OCI-LY3 (cell line): Measurements from ENCODE around the gene SMG1.

Experiments
- H2AFZ ChIP-seq: fragments of 200-600, 300-600 bp; shearing (Covaris generic); 2 replicates; pipeline ENCODE4 v1.6.0; 2014; ENCODE audit warnings: antibody characterized with exemption, low read depth, low read length
- H3K27ac ChIP-seq: fragments of 200-600, 300-600 bp; sonication (generic); 2 replicates; pipeline ENCODE4 v1.5.1; 2014; ENCODE audit warnings: mild to moderate bottlenecking, low read length, moderate library complexity, mixed read lengths
- H3K27me3 ChIP-seq: fragments of 200-600, 300-600 bp; sonication (generic); 2 replicates; pipeline ENCODE4 v1.6.1; 2014; ENCODE audit warnings: low read depth, low read length, mixed read lengths
- H3K36me3 ChIP-seq: fragments of 200-600, 300-600 bp; sonication (generic); replicated peaks from 2 replicates; pipeline ENCODE3; 2014; ENCODE audit warnings: low read depth, low read length, mixed read lengths
- H3K4me1 ChIP-seq: fragments of 300-600, 200-600 bp; sonication (generic); 2 replicates; pipeline ENCODE4 v1.6.1; 2014; ENCODE audit warnings: low read length, mixed read lengths
- H3K4me2 ChIP-seq: fragments of 200-600, 300-600 bp; sonication (generic); 2 replicates; pipeline ENCODE4 v1.6.1; 2014; ENCODE audit warnings: low read length, mixed read lengths
- H3K4me3 ChIP-seq: fragments of 300-600, 200-600 bp; sonication (generic); 2 replicates; pipeline ENCODE4 v1.5.1; 2014; ENCODE audit warnings: antibody characterized with exemption, mild to moderate bottlenecking, low read length, moderate library complexity
- H3K79me2 ChIP-seq: fragments of 300-600, 200-600 bp; shearing (Covaris generic); 2 replicates; pipeline ENCODE4 v1.6.1; 2014; ENCODE audit warnings: mild to moderate bottlenecking, low read length, mixed read lengths
- H3K9ac ChIP-seq: fragments of 300-600, 200-600 bp; shearing (Covaris generic); 2 replicates; pipeline ENCODE4 v1.6.0; 2014; ENCODE audit warnings: mild to moderate bottlenecking, low read length, moderate library complexity
- H3K9me3 ChIP-seq: fragments of 200-600, 300-600 bp; shearing (Covaris generic); 2 replicates; pipeline ENCODE4 v1.6.1; 2014; ENCODE audit warnings: low read length, mixed read lengths; ENCODE audit not compliant: insufficient read depth
- H4K20me1 ChIP-seq: fragments of 200-600, 300-600 bp; sonication (generic); 2 replicates; pipeline ENCODE4 v1.6.1; 2016; ENCODE audit warnings: low read length, mixed read lengths; ENCODE audit not compliant: insufficient read depth
- EZH2phosphoT487 ChIP-seq: fragments of 200-600 bp; shearing (Covaris generic); IDR thresholded peaks from 2 replicates; pipeline ENCODE4 v1.6.1; 2018; ENCODE audit warnings: antibody characterized with exemption, mixed run types, low read depth
- TF ChIP-seq, protein P1 (sequence below): fragments of 200-600, 300-600 bp; sonication (generic); IDR thresholded peaks from 2 replicates; pipeline ENCODE4 v1.5.1; 2014; ENCODE audit warnings: antibody characterized with exemption, low read length, low read depth

SMG1 gene

DNA sequence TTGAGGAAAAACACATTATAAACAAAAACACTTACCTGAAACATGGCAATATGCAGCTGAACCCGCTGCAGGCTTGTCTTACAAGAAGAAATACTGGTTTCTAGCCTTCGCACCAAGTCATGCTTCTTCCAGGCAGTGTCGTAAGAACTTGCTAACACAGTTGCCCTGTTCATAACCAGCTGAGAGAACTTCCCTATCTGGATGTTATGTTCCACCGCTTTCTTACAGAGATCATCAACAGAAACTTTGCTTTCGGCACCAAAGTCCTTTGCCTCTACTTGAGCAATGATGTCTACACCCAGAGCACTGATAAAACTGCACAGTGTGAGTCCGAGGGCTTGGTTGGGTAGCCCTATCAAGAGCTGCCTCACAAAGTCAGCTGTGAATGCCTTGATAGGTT is 97.0 kb downstream of the SMG1 start:
- no peak overlapping the region for H3K4me2 ChIP-seq
- no peaks in the 10 kb centered on the region for H3K4me1 ChIP-seq
- H3K27me3 ChIP-seq = no peaks in the 10 kb centered on the region
- TF ChIP-seq EZH2phosphoT487 = no peak
- TF ChIP-seq, protein P1, sequence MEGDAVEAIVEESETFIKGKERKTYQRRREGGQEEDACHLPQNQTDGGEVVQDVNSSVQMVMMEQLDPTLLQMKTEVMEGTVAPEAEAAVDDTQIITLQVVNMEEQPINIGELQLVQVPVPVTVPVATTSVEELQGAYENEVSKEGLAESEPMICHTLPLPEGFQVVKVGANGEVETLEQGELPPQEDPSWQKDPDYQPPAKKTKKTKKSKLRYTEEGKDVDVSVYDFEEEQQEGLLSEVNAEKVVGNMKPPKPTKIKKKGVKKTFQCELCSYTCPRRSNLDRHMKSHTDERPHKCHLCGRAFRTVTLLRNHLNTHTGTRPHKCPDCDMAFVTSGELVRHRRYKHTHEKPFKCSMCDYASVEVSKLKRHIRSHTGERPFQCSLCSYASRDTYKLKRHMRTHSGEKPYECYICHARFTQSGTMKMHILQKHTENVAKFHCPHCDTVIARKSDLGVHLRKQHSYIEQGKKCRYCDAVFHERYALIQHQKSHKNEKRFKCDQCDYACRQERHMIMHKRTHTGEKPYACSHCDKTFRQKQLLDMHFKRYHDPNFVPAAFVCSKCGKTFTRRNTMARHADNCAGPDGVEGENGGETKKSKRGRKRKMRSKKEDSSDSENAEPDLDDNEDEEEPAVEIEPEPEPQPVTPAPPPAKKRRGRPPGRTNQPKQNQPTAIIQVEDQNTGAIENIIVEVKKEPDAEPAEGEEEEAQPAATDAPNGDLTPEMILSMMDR = no peak
- H4K20me1 ChIP-seq = no peaks in the 10 kb centered on the region
- no peak overlapping the region for H3K4me3 ChIP-seq
- H3K36me3 ChIP-seq = peaks cover 54% of the 10 kb centered on the region
- H2AFZ ChIP-seq = no peak overlapping the region
- H3K9ac ChIP-seq = no peak overlapping the region
- no peaks in the 10 kb centered on the region for H3K79me2 ChIP-seq
- H3K27ac ChIP-seq = no peak overlapping the region
- no peaks in the 10 kb centered on the region for H3K9me3 ChIP-seq

DNA sequence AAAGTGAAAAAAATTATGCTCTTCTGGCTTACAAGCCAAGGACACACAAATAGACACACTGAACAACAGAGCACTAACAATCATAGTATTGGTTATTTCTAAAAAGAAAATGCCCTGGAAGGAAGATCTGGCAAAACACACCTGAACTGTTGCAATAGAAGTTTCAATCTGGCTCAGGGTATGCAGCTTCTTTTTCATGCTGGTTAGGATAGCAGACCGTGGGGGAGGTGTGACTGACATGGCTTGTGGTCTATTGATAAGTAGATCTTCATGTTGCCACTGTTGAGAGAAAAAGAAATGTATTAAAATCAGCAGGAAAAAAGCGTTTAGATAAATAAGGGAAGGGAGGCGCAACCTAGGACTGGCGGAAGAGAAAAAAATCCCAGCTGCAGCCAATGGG is 98.3 kb downstream of the SMG1 start:
- no peak overlapping the region for H3K4me2 ChIP-seq
- TF ChIP-seq EZH2phosphoT487 = no peak
- TF ChIP-seq, protein P1 = no peak
- H3K4me1 ChIP-seq = no peaks in the 10 kb centered on the region
- H2AFZ ChIP-seq = no peak overlapping the region
- no peak overlapping the region for H3K4me3 ChIP-seq
- no peaks in the 10 kb centered on the region for H4K20me1 ChIP-seq
- H3K9me3 ChIP-seq = no peaks in the 10 kb centered on the region
- peaks cover 44% of the 10 kb centered on the region for H3K36me3 ChIP-seq
- no peak overlapping the region for H3K27ac ChIP-seq
- no peaks in the 10 kb centered on the region for H3K27me3 ChIP-seq
- H3K79me2 ChIP-seq = no peaks in the 10 kb centered on the region
- no peak overlapping the region for H3K9ac ChIP-seq

DNA sequence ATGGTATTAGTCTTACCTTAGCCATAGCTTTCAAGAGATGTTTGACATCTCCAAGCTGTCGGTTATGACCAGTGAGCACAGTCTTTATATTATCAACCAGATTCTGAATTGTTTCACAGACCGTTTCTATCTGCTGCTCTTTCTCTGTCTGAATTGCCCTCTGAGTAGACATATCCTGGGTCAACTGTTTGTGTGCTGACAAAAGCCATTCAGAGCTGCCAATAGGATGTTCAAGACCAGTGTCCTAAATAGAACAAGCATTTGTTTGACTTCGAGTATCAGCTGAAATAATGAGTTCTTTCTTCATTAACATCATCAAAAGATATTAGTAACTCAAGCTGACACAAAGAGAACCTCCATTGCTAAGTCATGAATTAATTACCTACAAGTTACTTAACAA is 109.9 kb downstream of the SMG1 start:
- H3K36me3 ChIP-seq = peaks cover 47% of the 10 kb centered on the region
- no peaks in the 10 kb centered on the region for H3K79me2 ChIP-seq
- H3K4me2 ChIP-seq = no peak overlapping the region
- no peaks in the 10 kb centered on the region for H4K20me1 ChIP-seq
- no peaks in the 10 kb centered on the region for H3K27me3 ChIP-seq
- no peaks in the 10 kb centered on the region for H3K9me3 ChIP-seq
- no peak overlapping the region for H3K4me3 ChIP-seq
- TF ChIP-seq EZH2phosphoT487 = no peak
- TF ChIP-seq, protein P1 = no peak
- H3K27ac ChIP-seq = no peak overlapping the region
- peaks cover 13% of the 10 kb centered on the region for H3K4me1 ChIP-seq
- H2AFZ ChIP-seq = no peak overlapping the region
- H3K9ac ChIP-seq = no peak overlapping the region

DNA sequence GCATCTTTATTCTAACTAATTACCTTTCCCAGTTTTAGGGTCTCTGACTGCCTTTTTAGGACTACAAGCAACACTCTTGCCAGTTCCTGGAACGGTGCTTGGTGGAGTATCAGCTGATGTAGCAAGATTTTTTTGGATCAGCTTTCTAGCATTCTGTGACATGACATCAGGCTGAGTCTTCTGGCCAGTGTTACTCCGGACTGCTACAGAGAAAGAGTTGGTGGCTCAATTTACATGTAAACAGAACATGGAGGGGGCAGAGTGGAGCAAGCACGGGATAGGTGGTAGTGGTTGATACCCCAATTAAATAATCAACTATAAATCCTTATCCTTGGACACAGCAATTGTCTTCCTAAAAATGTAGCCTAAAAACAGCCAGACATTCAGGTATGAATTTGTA is 114.3 kb downstream of the SMG1 start:
- H4K20me1 ChIP-seq = no peaks in the 10 kb centered on the region
- H3K27ac ChIP-seq = no peak overlapping the region
- no peak overlapping the region for H3K4me2 ChIP-seq
- no peaks in the 10 kb centered on the region for H3K27me3 ChIP-seq
- TF ChIP-seq EZH2phosphoT487 = no peak
- TF ChIP-seq, protein P1 = no peak
- no peak overlapping the region for H3K9ac ChIP-seq
- H3K79me2 ChIP-seq = peaks cover 5% of the 10 kb centered on the region; the same call in 1 of the 2 replicates
- H3K4me3 ChIP-seq = no peak overlapping the region
- H3K9me3 ChIP-seq = no peaks in the 10 kb centered on the region
- H3K36me3 ChIP-seq = peaks cover 66% of the 10 kb centered on the region
- H3K4me1 ChIP-seq = peaks cover 3% of the 10 kb centered on the region; the same call in 1 of the 2 replicates
- H2AFZ ChIP-seq = no peak overlapping the region
